Measurements from ENCODE around the gene ACVR1.

Gene ACVR1

DNA sequence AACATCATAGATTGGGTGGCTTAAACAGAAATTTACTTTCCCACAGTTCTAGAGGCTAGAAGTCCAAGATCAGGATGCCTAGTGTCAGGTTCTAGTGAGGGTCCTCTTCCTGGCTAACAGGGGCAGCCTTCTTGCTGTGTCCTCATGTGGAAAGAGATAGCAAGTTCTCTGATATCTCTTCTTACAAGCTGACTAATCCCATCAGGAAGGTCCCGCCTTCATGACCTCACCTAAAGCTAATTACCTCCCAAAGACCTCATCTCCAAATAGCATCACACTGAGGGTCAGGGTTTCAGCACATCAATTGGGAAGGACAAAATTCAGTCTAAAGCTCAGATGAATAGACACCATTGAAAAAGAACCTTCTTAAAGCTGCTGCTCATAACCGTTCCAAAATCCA, 22.9 kb downstream of the ACVR1 start:
- DNase-seq (ENCODE audit: low spot score): no peak

DNA sequence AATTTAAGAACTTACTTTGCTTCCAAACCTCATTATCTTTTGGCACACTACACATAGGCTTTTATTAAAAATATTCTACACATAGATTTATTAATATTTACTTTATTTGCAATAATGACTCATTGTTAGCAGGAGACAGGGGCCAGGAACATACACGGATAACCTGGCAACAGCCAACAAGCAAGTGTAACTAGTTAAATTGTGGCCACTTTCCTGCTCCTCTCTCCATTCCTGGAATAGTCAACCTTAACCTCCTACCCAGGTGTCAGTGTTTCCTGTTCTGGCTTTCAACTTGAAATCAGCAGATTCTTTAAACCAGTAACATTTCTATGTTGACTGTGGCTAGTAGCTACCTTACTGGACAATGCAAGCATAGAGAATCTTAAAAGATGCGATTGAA, 26.5 kb downstream of the ACVR1 start:
- no peak for DNase-seq (ENCODE audit: low spot score)

DNA sequence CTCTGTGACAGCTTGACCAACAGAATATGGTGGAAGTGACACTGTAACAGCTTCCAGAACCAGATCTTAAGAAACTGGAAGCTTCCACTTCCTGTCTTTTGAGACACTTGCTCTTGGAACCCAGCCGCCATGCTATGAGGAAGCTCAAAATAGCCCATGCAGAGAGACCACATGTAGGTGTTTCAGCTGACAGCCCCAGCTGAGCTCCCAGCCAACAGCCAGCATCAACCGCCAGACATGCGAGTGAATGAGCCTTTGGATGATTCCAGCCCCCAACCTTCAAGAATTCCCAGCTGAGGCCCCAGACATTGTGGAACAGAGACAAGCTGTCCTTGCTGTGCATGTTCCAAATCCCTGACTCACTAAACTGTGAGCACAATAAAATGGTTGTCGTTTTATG, 27.9 kb downstream of the ACVR1 start:
- DNase-seq (ENCODE audit: low spot score): no peak

DNA sequence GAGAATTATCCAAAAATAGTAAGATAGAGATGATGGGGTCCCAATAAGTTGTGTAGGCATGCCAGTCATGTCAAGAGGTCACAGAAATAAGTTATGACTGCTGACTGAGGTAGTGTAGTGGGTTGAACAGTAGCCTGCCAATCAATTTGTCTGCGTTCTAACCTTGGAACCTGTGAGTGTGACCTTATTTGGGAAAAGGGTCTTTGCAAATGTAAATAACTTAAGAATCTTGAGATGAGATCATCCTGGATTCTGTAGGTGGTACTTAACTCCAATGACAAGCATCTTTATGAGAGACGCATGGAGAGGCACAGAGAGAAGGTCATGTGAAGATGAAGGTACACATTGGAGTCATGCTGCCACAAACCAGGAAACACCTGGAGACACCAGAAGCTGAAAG, 31.0 kb downstream of the ACVR1 start:
- no peak for DNase-seq (ENCODE audit: low spot score)

DNA sequence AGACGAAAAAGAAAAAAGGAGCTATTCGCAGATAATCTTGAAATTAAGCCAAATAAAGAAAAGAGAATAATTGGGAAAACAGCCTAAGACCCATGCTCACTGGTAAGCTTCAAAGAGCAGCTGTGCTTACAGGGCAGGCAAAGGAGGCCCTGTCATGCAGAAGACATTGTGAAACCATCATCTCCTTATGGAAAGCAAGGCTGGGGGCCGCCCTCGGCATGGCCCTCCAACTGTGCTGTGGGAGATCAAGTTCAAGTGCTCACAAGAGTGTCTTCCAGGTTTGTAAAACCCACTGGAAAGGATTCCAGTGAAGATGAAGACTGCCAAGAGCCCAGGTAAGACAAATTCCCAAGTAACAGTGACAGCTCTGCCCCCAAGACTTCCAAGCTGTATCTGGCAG, 32.2 kb downstream of the ACVR1 start:
- DNase-seq (ENCODE audit: low spot score): no peak

DNA sequence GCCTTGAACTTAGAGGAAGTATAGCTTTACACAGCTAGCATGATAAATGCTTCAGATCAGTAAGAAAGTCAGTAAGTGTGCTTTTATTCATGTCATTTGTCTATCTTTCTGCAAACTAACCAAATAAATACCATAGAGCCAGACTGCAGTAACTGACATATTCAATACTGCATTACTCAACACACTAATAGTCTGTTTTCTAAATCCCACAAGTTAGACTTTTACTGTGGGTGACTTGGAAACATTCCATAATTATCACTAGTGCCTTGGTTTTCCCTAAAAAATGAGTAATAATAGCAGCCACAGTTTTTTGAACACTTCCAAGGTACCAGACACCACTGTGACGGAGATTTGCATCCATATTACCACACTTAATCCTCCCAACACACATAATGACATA, 33.0 kb downstream of the ACVR1 start:
- DNase-seq (ENCODE audit: low spot score): no peak

DNA sequence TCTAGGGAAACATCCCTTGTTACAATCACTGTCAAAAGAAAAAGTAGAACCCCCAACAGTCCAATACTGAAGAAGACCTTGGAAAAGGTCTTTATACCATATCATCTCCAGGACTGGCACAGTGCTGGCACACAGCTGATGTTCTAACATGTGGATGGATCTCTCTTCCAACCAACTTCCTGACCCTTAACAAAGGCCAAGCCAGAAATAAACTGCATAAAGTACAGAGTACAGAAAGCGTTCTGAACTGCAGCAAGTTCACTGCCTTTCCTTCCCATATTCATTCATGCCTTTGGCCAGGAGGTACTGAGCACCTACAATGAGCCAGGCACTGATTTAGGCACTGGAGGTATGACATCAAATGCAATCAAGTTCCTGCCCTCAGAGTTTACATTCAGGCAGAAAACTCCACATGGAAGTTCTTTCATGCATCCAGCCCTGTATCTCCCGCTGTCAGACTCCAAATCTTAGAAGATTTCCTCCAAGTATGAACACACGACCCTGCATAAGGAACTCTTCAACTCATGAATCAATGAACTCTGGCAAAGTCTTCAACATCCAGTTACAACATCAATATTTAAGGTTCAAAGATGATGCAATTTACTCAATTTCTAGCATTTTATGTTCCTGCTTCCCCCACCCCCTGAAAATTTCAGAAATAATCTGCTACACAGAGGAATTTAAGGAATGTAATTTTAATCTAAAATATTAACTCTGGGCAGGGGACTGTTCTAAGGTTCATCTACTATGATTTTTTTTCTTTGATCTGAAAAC, 33.8 kb downstream of the ACVR1 start:
- no peak for DNase-seq (ENCODE audit: low spot score)

DNA sequence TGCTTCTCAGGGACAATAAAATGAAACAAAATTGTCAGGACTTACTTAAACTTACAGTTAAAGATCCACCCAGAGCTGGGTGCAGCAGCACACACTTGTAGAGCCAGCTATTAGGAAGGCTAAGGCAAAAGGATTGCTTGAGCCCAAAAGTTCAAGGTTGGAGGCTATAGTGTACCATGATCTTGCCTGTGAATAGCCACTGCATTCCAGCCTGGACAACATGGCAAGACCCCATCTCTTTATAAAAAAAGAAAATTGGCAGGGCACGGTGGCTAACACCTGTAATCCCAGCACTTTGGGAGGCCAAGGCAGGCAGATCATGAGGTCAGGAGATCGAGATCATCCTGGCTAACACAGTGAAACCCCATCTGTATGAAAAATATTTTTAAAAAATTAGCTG, 34.6 kb downstream of the ACVR1 start:
- DNase-seq (ENCODE audit: low spot score): no peak

DNA sequence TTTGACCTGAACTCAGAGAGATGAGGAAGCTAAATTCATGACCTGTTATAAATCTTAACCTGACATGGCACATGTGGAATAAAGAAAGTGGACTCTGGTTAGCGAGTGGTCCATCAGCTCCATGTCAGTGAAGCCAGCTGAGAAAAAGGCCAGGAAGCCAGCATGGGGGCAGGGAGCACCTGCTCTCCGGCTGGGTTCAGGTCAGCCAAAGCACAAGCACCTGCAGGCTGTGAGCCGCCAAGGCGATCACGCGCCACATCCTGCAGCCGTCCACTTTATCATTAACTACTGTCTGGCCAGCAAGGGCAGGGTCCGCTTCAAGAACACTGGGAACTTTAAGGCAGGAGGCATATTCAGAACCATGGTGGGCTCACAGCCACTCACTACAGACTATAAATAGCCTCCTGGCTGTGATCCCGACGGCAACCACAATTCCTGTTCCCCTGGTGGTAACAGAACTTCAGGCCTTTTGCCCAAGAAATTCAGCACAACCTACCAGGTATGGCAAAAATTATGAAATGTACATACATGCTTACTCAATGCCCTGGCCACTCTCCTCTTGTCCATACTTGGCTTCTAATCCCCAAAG, 35.5 kb downstream of the ACVR1 start:
- no peak for DNase-seq (ENCODE audit: low spot score)

DNA sequence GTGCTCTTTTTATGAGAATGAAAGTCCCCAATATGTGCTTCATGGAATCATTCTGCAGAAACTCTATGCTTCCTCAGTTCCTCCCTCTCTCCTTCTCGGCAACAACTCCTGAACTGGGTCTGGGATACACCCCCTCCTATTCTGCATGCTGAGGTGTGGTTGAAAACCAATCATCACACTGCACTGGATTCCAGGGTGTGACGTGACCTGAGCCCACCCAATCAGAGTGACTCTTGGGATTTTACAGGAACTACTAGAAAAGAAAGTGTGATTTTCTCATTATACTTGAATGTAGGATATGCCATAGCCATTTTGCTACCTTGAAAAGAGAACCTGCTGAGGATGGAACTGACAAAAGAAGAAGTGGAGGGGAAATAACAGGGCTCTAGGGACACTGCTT, 36.3 kb downstream of the ACVR1 start:
- DNase-seq (ENCODE audit: low spot score): no peak

DNA sequence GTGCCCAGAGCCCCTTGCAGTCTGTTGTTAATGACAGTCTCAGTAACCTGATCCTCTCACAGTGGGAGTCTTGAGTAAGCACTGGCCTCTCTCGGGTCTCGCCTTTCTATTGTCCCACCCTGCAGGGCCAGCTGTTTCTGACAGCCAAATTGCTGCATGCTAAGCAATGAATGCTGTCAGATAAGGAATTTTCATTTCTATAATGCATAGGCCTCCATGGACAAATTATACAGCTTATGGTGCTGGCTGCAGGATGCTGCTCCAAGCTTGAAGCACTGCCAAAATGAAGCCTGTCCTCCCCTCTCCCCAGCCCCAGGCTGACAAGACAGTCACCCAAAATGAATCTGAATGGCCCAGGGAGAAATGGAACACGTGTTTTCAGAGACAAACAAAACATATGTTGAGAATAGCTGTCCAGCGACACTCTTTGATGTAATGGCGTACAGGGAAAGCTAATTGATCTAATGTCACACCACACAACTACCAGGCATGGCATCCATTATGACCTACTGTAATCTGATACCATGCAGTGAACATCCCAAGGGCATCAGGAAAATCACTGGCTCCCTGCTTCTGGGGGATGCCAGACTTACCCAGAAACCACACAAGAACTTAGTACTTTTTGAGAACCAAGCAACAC, 36.8 kb downstream of the ACVR1 start:
- no peak for DNase-seq (ENCODE audit: low spot score)

DNA sequence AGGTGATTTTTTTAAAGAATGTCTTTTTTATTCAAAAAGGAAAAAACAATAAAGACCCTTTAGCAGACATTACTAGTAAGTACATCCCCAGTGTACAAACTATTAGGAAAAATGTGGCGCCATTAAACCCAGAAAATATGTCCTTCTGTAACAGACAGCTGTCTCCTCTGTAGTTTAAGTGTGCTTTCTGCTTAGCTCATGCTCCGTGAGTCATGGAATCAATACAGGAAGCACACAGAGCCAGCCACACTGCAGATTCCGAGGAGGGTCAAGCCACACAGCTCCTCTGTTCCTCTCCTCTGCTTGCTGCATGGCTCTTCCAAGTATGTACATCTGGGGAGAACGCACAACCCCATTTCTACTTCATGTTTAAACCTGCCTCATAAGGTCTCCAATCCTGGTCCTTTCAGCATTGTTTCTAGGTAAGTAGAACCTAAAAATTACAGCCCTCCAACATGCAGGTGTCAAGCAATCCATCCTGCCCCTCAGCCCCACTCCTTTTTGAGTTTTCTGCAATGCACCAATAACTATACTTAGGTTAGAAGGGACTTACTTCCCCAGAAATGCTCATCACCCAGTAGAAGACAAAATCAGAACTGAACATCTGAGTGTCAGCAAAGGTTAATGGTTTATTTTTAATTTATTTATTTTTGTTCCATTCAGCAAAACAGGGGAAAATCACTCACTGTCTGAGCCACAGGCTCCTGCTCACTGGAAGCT, 37.5 kb downstream of the ACVR1 start:
- no peak for DNase-seq (ENCODE audit: low spot score)

DNA sequence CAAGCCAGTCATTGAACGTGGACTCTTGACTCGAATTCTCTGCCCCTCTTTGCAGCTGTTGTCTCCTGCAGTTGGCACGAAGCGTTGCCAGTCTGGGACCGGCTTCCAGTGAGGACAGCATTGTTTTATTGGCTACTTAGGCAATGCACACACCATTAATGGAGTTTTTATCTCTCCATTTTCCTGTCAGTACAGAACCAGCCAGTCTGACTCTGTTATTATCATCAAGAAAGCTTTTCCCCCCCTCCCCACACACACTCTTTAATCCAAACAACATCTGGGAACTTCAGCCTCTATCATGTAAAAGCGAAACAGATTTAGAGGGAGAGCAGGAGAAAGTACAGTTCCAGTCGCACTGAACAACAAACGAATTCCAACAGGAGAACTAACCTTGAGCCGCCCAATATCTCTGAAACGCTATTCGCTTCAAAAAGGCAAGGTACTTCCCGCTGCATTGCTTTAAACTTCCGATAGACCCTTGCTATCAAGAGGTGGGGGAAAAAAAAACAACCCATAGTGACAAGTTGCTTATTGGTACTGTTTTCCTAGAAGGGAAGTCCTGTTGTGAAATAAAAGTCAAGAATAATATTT, 38.2 kb downstream of the ACVR1 start:
- no peak for DNase-seq (ENCODE audit: low spot score)

DNA sequence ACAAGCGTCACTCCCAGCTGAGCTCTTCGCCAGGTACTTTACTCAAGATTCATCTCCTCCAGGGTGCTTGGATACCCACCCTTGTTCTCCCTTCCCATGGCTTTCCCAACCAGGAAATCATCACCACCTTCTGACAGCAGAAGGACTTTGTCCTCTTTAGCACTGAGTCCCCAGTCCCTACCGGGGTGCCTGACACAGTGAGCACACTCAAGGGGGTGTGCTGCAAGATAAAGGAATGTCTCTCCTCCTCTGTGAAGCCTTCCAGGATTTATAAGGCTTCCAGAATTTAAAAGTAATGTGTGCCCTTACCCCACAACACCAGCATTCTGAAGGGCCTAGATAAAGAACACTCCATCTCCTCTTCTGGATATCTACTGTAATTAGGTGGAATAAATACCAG, 39.6 kb downstream of the ACVR1 start:
- DNase-seq (ENCODE audit: low spot score): no peak

DNA sequence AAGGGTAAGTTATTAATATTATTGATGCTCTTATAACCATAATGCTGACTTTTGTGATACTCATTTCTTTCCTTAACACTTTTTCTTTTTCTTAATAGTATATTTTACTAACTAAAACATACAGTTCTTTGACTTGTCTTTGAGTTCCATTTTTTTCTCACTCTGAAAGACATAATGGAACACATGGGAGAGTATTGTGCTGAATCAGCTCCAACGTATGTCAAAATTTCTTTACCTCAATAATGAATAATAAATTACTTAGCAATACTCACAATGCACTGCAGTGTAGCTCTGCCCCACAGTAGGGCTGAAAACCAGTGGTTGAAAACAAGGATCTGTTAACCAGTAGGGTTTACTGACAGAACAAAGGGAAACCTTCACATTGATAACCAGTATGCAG, 40.7 kb downstream of the ACVR1 start:
- no peak for DNase-seq (ENCODE audit: low spot score)

DNA sequence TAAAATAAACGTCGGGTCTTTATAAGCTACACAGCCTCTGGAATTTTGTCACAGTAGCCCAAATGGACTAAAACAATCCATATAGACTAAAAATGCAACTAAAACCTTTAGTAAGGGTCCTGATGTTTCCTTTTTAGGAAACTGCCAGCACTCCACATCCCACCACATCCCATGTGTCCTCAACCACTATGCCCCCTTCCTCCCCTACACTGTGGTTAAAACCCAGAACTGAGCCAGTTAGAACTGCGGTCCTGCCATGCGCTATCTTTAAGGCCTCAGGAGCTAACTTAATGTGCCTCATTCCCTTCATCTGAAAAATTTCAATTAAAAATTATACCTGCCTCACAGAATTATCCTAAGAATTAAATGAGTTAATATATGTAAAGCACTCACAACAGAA, 41.1 kb downstream of the ACVR1 start:
- DNase-seq (ENCODE audit: low spot score): no peak

DNA sequence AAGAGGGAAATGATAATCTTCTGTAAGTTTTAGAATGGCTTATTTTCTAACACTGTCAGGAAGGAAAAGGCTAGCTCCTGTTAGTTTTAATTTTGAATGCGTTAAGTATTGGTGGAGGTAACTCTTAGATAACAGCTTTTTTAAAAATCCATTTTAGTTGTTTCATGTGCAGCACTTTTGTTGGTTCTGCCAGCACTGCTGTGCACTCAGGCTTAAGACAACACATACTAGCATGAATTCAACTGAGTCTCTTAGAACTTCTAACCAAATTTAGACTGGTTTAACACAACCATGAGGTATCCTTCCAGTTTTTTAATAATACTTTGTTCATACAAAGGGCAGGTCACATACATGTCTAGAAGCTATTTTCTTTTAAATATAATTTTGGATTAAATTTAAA, 42.4 kb downstream of the ACVR1 start:
- no peak for DNase-seq (ENCODE audit: low spot score)

DNA sequence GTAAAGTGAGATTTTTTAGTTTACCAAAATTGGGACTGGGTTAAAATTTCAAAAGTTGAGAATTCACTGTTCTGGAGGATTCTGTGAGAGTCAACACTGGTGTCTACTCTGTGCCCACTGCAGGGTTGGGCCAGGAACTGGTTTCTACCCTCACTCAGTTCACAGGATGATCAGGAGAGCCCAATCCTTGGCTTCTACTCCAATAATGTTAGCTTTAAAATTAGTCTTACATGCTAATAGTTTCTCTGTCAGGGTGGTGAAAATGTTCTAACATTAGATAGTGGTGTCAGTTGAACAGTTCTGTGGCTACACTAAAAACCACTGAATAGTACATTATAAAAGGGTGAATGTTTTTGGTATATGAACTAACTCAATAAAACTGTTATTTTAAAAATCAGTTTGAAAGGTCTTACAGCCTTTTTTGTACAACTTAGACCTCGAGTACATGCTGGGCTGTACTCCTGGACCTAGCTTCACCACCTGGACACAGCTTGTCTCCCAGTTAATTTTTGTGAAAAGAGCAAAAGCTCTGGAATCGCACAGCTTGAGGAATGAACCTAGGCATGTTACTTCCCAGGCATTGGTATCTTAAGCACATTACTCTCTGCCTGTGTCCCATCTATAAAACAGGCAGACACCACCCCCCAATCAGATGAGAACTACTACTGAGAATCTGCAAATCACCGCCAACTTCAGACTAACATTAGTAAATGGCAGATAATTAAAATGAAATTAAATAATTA, 44.4 kb downstream of the ACVR1 start:
- no peak for DNase-seq (ENCODE audit: low spot score)

DNA sequence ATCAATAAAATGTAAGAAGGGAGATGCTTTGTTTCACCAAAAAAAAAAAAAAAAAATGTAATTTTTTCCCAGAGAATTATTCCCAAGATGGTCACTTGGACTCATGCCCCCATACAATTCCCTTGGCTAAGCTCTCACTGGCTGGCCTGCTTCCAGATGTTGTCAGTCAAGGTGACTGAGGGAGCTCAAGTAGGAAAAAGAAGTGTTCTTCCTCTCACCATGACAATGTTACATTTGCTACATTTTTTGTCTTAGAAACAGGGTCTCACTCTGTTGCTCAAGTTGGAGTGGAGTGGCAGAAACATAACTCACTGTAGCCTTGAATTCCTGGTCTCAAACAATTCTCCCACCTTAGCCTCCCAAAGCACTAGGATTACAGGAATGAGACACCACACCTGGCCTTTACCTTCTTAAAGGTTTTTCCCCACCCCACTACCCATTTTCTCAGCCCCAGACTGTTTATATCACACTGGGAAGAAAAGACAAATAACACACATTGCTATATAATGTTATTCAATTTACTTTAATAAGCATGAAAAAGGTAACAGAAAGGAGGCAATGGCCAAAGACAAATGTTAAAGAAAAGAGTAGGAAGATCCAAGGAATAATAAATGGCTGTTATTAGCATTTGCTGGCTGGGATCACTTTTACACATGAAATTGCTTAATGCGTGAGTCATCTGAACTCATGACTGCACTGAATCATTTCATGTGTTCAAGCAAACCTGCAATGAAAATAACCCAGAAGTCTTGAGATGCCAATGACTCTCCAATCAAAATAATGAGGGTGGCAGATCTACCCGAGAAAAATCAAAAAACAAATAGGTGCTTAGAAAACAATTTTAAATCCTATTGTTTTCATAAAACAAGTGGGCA, 45.2 kb downstream of the ACVR1 start:
- DNase-seq (ENCODE audit: low spot score): no peak

DNA sequence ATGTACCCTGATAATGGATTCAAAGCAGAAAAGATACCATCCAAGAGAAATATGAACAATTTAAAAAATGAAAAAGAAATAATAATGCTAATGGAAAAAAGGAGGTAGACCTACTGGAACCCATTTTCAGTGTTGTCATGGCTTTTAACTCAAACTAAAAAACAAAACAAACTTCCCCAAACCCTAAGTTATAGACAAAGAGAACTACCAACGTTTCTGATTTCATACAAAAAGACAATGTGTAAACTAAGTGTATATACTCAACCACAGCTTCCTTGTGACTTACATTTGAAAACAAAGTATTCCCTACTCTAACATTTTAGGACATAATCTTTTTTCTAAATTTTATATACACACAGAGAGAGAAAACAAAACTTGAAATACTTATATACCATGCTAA, 45.9 kb downstream of the ACVR1 start:
- no peak for DNase-seq (ENCODE audit: low spot score)

DNA sequence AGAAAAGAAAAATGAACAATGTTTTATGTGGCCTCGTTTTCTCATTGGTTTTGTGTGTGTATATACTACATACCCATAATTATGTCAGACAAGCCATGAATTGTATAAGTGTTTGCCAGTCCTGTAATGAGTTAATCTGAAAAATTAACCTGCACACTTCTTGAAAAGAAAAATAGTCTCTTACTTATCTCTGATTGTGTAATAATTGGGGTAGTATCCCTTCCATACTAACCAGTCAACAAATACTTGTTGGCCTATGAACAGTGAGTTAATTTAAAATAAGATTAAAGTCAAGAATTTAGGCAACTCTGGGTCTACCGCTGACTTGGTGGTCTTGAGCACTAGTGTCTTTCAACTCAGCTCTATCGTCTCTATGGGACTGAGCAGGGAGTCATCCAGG, 48.8 kb downstream of the ACVR1 start:
- no peak for DNase-seq (ENCODE audit: low spot score)

All from CD4-positive, alpha-beta T cell treated with Interleukin-15 for 4 hours (primary cell).